IPS-20b (cell line): Measurements from ENCODE around the gene EIF2D.

Experiments
- H3K27ac ChIP-seq: one replicate; pipeline ENCODE4 v1.5.1; 2013; ENCODE audit warnings: low read length
- H3K27me3 ChIP-seq: 2 replicates; pipeline ENCODE4 v1.6.1; 2013; ENCODE audit warnings: mild to moderate bottlenecking, low read length, inconsistent platforms; ENCODE audit not compliant: insufficient read depth
- H3K36me3 ChIP-seq: 2 replicates; pipeline ENCODE4 v1.6.1; 2013; ENCODE audit warnings: low read depth, mild to moderate bottlenecking, inconsistent platforms, low read length, moderate library complexity; ENCODE audit not compliant: insufficient read depth
- H3K4me1 ChIP-seq: 2 replicates; pipeline ENCODE4 v1.6.1; 2013; ENCODE audit warnings: mild to moderate bottlenecking, control low read depth, inconsistent platforms, low read length, moderate library complexity; ENCODE audit not compliant: insufficient read depth
- H3K4me3 ChIP-seq: 2 replicates; pipeline ENCODE4 v1.5.1; 2013; ENCODE audit warnings: mild to moderate bottlenecking, low read length, inconsistent platforms
- H3K9ac ChIP-seq: 2 replicates; pipeline ENCODE4 v1.6.1; 2013; ENCODE audit warnings: low read depth, mild to moderate bottlenecking, inconsistent platforms, low read length, moderate library complexity
- H3K9me3 ChIP-seq: 2 replicates; pipeline ENCODE4 v1.6.1; 2013; ENCODE audit warnings: mild to moderate bottlenecking, low read depth, low read length, inconsistent platforms; ENCODE audit not compliant: insufficient read depth

EIF2D gene

GRCh38 chr1:206575894-206576737 lies 36.1 kb downstream of the EIF2D start:
- H3K4me1 ChIP-seq, result no peaks in the 10 kb centered on the region
- no peak overlapping the region for H3K4me3 ChIP-seq
- no peaks in the 10 kb centered on the region for H3K9me3 ChIP-seq
- H3K9ac ChIP-seq, result no peak overlapping the region
- no peaks in the 10 kb centered on the region for H3K36me3 ChIP-seq
- H3K27ac ChIP-seq, result no peak overlapping the region
- H3K27me3 ChIP-seq, result peaks cover 6% of the 10 kb centered on the region; the same call in 1 of the 2 replicates

- Histone ChIP-seq H3K36me3 (no peaks in the 10 kb centered on the region), H3K27ac (no peak overlapping the region), H3K27me3 (peaks cover 6% of the 10 kb centered on the region; the same call in 1 of the 2 replicates), H3K4me1 (no peaks in the 10 kb centered on the region), H3K9me3 (no peaks in the 10 kb centered on the region), H3K9ac (no peak overlapping the region), H3K4me3 (no peak overlapping the region)
Measured at GRCh38 chr1:206575165-206575893, 36.9 kb downstream of the EIF2D start.

- Histone ChIP-seq H3K27me3 (peaks cover 6% of the 10 kb centered on the region; the same call in 1 of the 2 replicates), H3K4me1 (peaks cover 10% of the 10 kb centered on the region; the same call in 1 of the 2 replicates), H3K27ac (no peak overlapping the region), H3K36me3 (no peaks in the 10 kb centered on the region), H3K9ac (no peak overlapping the region), H3K4me3 (no peak overlapping the region), H3K9me3 (no peaks in the 10 kb centered on the region)
Measured at GRCh38 chr1:206573762-206574161, 38.5 kb downstream of the EIF2D start.

DNA sequence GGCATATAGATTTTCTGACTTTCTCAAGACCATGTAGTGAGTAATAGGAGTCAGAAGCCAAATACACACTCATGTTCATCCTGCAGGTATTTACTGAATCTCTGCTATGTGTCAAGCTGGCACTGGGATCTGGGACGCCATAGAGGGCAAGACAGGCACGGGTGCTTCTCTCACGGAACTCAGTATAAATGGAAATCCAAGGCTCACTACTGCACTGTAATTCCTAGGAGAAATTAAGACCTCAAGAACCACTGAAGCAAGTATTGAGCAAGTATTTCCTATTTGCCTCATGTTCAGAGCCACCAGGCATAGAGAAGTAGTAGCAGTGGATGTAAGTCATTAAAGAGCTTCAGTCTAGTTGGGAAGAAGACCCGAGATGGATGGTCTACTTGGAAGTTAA lies 38.9 kb downstream of the EIF2D start:
- no peak overlapping the region for H3K27ac ChIP-seq
- no peaks in the 10 kb centered on the region for H3K36me3 ChIP-seq
- peaks cover 10% of the 10 kb centered on the region; the same call in 1 of the 2 replicates for H3K4me1 ChIP-seq
- H3K27me3 ChIP-seq, result peaks cover 6% of the 10 kb centered on the region; the same call in 1 of the 2 replicates
- H3K4me3 ChIP-seq, result no peak overlapping the region
- H3K9ac ChIP-seq, result no peak overlapping the region
- no peaks in the 10 kb centered on the region for H3K9me3 ChIP-seq

GRCh38 chr1:206572835-206573234 lies 39.4 kb downstream of the EIF2D start:
- H3K9me3 ChIP-seq, result no peaks in the 10 kb centered on the region
- peaks cover 6% of the 10 kb centered on the region; the same call in 1 of the 2 replicates for H3K27me3 ChIP-seq
- H3K27ac ChIP-seq, result no peak overlapping the region
- H3K36me3 ChIP-seq, result no peaks in the 10 kb centered on the region
- H3K9ac ChIP-seq, result no peak overlapping the region
- no peak overlapping the region for H3K4me3 ChIP-seq
- H3K4me1 ChIP-seq, result peaks cover 10% of the 10 kb centered on the region; the same call in 1 of the 2 replicates

GRCh38 chr1:206570529-206570928 lies 41.7 kb downstream of the EIF2D start:
- peaks cover 6% of the 10 kb centered on the region; the same call in 1 of the 2 replicates for H3K27me3 ChIP-seq
- no peak overlapping the region for H3K4me3 ChIP-seq
- H3K9ac ChIP-seq, result no peak overlapping the region
- H3K36me3 ChIP-seq, result no peaks in the 10 kb centered on the region
- peaks cover 10% of the 10 kb centered on the region; the same call in 1 of the 2 replicates for H3K4me1 ChIP-seq
- no peaks in the 10 kb centered on the region for H3K9me3 ChIP-seq
- no peak overlapping the region for H3K27ac ChIP-seq

GRCh38 chr1:206569556-206569955 lies 42.7 kb downstream of the EIF2D start:
- peaks cover 10% of the 10 kb centered on the region; the same call in 1 of the 2 replicates for H3K4me1 ChIP-seq
- no peak overlapping the region for H3K27ac ChIP-seq
- H3K36me3 ChIP-seq, result no peaks in the 10 kb centered on the region
- H3K4me3 ChIP-seq, result no peak overlapping the region
- peaks cover 6% of the 10 kb centered on the region; the same call in 1 of the 2 replicates for H3K27me3 ChIP-seq
- H3K9me3 ChIP-seq, result no peaks in the 10 kb centered on the region
- no peak overlapping the region for H3K9ac ChIP-seq

DNA sequence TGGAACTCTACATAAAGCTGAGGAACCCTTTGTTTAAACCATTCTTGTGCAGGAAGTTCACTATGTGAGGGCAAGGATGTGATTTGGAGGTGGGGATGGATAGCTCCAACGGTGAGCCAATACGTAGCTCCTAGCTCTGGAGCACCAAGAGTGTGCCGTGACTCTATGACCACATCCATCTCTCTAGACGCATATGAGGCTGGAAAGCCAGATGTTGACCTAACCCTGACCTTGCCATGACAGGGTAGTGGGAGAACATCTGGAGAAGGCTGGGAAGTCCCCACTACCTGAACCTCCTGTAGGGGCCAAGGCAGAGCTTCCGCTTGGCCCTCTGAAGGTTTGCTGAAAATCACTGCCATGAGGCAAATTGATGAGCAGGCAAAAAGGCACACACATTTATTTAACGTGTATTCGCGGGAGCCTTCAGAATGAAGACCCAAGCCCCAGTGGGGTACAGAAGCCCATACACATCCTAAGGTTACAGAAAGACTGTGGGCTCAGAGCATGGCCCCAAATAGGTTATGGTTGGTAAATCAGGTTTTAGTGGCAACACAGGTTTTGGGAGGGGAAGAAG lies 43.4 kb downstream of the EIF2D start:
- no peak overlapping the region for H3K27ac ChIP-seq
- no peak overlapping the region for H3K4me3 ChIP-seq
- no peaks in the 10 kb centered on the region for H3K36me3 ChIP-seq
- no peak overlapping the region for H3K9ac ChIP-seq
- peaks cover 10% of the 10 kb centered on the region; the same call in 1 of the 2 replicates for H3K4me1 ChIP-seq
- no peaks in the 10 kb centered on the region for H3K9me3 ChIP-seq
- H3K27me3 ChIP-seq, result peaks cover 6% of the 10 kb centered on the region; the same call in 1 of the 2 replicates

- Histone ChIP-seq H3K9ac (no peak overlapping the region), H3K27me3 (peaks cover 6% of the 10 kb centered on the region; the same call in 1 of the 2 replicates), H3K9me3 (no peaks in the 10 kb centered on the region), H3K4me1 (peaks cover 10% of the 10 kb centered on the region; the same call in 1 of the 2 replicates), H3K27ac (no peak overlapping the region), H3K36me3 (no peaks in the 10 kb centered on the region), H3K4me3 (no peak overlapping the region)
Measured at GRCh38 chr1:206568256-206568655, 44.0 kb downstream of the EIF2D start.

DNA sequence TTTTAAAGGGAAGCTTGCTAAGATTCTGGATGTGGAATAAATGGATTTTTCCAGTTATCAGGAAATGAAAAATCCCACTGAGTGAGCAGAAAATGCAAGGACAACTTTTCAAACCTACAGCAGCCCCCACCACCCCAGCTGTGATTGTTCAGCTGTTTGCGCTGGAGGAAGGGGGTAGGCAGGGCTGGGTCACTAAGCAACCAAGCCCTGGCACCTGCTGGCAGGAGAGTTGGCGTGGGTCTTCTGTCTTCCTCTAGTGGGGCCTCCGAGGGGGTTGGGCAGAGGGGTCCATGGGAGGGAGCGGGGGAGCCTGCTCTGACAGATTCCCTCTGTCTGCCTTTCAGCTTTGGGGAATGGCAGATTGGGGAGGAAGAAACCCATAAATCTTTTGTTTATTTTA lies 45.3 kb downstream of the EIF2D start:
- no peaks in the 10 kb centered on the region for H3K9me3 ChIP-seq
- peaks cover 6% of the 10 kb centered on the region; the same call in 1 of the 2 replicates for H3K27me3 ChIP-seq
- H3K4me1 ChIP-seq, result peaks cover 10% of the 10 kb centered on the region; the same call in 1 of the 2 replicates
- H3K27ac ChIP-seq, result no peak overlapping the region
- H3K36me3 ChIP-seq, result no peaks in the 10 kb centered on the region
- no peak overlapping the region for H3K9ac ChIP-seq
- no peak overlapping the region for H3K4me3 ChIP-seq

DNA sequence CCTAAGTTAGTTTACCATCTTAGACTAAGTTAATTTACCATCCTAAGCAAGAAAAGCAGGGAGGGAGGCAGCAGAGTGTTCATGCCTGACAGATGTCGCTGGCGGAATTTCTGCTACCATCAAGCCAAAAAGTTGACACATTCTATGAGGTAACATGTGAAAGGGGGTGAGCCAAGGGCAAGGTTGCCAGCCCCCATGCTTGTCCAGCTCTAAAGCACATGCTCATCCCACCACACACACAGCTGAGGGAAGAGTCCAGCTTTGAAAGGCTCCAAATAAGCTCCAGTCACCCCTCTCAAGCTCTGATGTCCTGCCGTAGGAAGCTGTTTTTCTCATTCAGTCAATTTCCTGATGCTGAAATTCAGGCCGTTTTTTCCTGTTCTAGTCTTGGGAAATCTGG lies 46.3 kb downstream of the EIF2D start:
- no peaks in the 10 kb centered on the region for H3K27me3 ChIP-seq
- H3K9ac ChIP-seq, result no peak overlapping the region
- H3K27ac ChIP-seq, result no peak overlapping the region
- H3K4me3 ChIP-seq, result no peak overlapping the region
- H3K36me3 ChIP-seq, result no peaks in the 10 kb centered on the region
- H3K9me3 ChIP-seq, result no peaks in the 10 kb centered on the region
- peaks cover 10% of the 10 kb centered on the region; the same call in 1 of the 2 replicates for H3K4me1 ChIP-seq
